ENCODE data around the gene LRRC26.

GRCh38 chr9:137160716-137161557 lies 8.9 kb downstream of the LRRC26 start:
- TF ChIP-seq SP1 (IDR thresholded peaks at IDR 0.05) (no peak), HDGF (IDR thresholded peaks at IDR 0.05; ENCODE audit: borderline replicate concordance) (no peak), TARDBP (IDR thresholded peaks at IDR 0.05) (no peak), SUZ12 (IDR thresholded peaks at IDR 0.05) (no peak), ARNT (IDR thresholded peaks at IDR 0.05) (no peak), ELF4 (IDR thresholded peaks at IDR 0.05) (no peak), FOXA1 (IDR thresholded peaks at IDR 0.05) (no peak), ZNF384 (IDR thresholded peaks at IDR 0.05) (no peak), FOXM1 (IDR thresholded peaks at IDR 0.05; ENCODE audit: borderline replicate concordance) (no peak), BHLHE40 (IDR thresholded peaks at IDR 0.05; ENCODE audit: borderline replicate concordance) (no peak), LEF1 (IDR thresholded peaks at IDR 0.05; ENCODE audit: borderline replicate concordance) (no peak), NFRKB (IDR thresholded peaks at IDR 0.05) (no peak)
- TF ChIP-seq, protein P1, sequence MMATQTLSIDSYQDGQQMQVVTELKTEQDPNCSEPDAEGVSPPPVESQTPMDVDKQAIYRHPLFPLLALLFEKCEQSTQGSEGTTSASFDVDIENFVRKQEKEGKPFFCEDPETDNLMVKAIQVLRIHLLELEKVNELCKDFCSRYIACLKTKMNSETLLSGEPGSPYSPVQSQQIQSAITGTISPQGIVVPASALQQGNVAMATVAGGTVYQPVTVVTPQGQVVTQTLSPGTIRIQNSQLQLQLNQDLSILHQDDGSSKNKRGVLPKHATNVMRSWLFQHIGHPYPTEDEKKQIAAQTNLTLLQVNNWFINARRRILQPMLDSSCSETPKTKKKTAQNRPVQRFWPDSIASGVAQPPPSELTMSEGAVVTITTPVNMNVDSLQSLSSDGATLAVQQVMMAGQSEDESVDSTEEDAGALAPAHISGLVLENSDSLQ (IDR thresholded peaks at IDR 0.05) = no peak
